HepG2 (cell line): ENCODE results near the gene TXNDC11. TPM values are rescaled to one million over a fixed set of nuclear protein-coding genes. Genes with fewer than 3 reads are reported as not detected.
A peak's percentile ranks its signal among the peaks of the same experiment; 100 is the strongest.

Experiments used
- ARID3A ChIP-seq: IDR thresholded peaks from 2 replicates; pipeline ENCODE4 v1.6.1; 2012; ENCODE audit warnings: low read depth, low read length, improper control_type of control experiment
- CAMTA2 ChIP-seq: sonication (generic); formaldehyde crosslinking; IDR thresholded peaks from 2 replicates; pipeline ENCODE4 v1.4.0; 2020; ENCODE audit warnings: mild to moderate bottlenecking, missing genetic modification reagents, borderline replicate concordance
- FIP1L1 ChIP-seq: fragments of 200-400 bp; formaldehyde crosslinking; IDR thresholded peaks from 2 replicates; pipeline ENCODE4 v1.6.1; 2018; ENCODE audit warnings: low read depth, mild to moderate bottlenecking, low read length, moderate library complexity, borderline replicate concordance; ENCODE audit not compliant: insufficient read depth
- HOXD1 ChIP-seq: sonication (generic); formaldehyde crosslinking; IDR thresholded peaks from 2 replicates; pipeline ENCODE4 v1.5.0; 2020; ENCODE audit warnings: missing genetic modification reagents
- JARID2 ChIP-seq: sonication (generic); formaldehyde crosslinking; IDR thresholded peaks from 2 replicates; pipeline ENCODE4 v1.8.1; 2023; ENCODE audit warnings: missing genetic modification reagents, inconsistent platforms; ENCODE audit not compliant: insufficient replicate concordance
- KMT2A ChIP-seq: sonication (generic); formaldehyde crosslinking; IDR thresholded peaks from 2 replicates; pipeline ENCODE4 v1.4.0; 2020; ENCODE audit warnings: missing genetic modification reagents
- MTA3 ChIP-seq: sonication (generic); formaldehyde crosslinking; IDR thresholded peaks from 2 replicates; pipeline ENCODE4 v1.4.0; 2020; ENCODE audit warnings: missing genetic modification reagents
- NCOA2 ChIP-seq: sonication (generic); formaldehyde crosslinking; IDR thresholded peaks from 2 replicates; pipeline ENCODE4 v1.8.0; 2022; ENCODE audit warnings: inconsistent platforms
- NKX3-1 ChIP-seq: sonication (generic); formaldehyde crosslinking; IDR thresholded peaks from 2 replicates; pipeline ENCODE4 v1.5.0; 2020; ENCODE audit warnings: missing genetic modification reagents
- PHF20 ChIP-seq: sonication (generic); formaldehyde crosslinking; IDR thresholded peaks from 2 replicates; pipeline ENCODE4 v1.5.0; 2020; ENCODE audit warnings: mild to moderate bottlenecking, missing genetic modification reagents
- PRDM10 ChIP-seq: sonication (generic); formaldehyde crosslinking; IDR thresholded peaks from 2 replicates; pipeline ENCODE4 v1.4.0; 2020; ENCODE audit warnings: low read depth, missing genetic modification reagents
- REL ChIP-seq: sonication (generic); formaldehyde crosslinking; conservative IDR thresholded peaks from 2 replicates; pipeline ENCODE4 v1.8.0; 2022; ENCODE audit warnings: mild to moderate bottlenecking, missing genetic modification reagents, moderate library complexity
- SIX4 ChIP-seq: sonication (generic); formaldehyde crosslinking; IDR thresholded peaks from 2 replicates; pipeline ENCODE4 v1.4.0; 2020; ENCODE audit warnings: missing genetic modification reagents
- ZGPAT ChIP-seq: IDR thresholded peaks from 2 replicates; pipeline ENCODE4 v1.6.1; 2016; ENCODE audit warnings: mild to moderate bottlenecking
- ZIK1 ChIP-seq: sonication (generic); formaldehyde crosslinking; IDR thresholded peaks from 2 replicates; pipeline ENCODE4 v1.5.0; 2020; ENCODE audit warnings: mild to moderate bottlenecking, low read depth, missing genetic modification reagents, borderline replicate concordance
- ZKSCAN5 ChIP-seq: sonication (generic); formaldehyde crosslinking; IDR thresholded peaks from 2 replicates; pipeline ENCODE4 v1.5.1; 2020; ENCODE audit warnings: mild to moderate bottlenecking, missing genetic modification reagents
- ZNF20 ChIP-seq: sonication (generic); formaldehyde crosslinking; IDR thresholded peaks from 2 replicates; pipeline ENCODE4 v1.4.0; 2020; ENCODE audit warnings: mild to moderate bottlenecking, moderate library complexity, missing genetic modification reagents
- ZNF329 ChIP-seq: sonication (generic); formaldehyde crosslinking; IDR thresholded peaks from 2 replicates; pipeline ENCODE4 v1.9.0; 2021; ENCODE audit warnings: low read depth, mild to moderate bottlenecking, missing genetic modification reagents
- ZNF333 ChIP-seq: sonication (generic); formaldehyde crosslinking; IDR thresholded peaks from 2 replicates; pipeline ENCODE4 v1.4.0; 2020; ENCODE audit warnings: mild to moderate bottlenecking, missing genetic modification reagents, borderline replicate concordance
- ZNF776 ChIP-seq: sonication (generic); formaldehyde crosslinking; IDR thresholded peaks from 2 replicates; pipeline ENCODE4 v1.4.0; 2020; ENCODE audit warnings: mild to moderate bottlenecking, missing genetic modification reagents
- polyA plus RNA-seq, 8 experiments: library from polyadenylated mRNA; depleted of rRNA in 3 of 8; stranded (reverse) in 7 of 8; unstranded in 1 of 8; fragments of >200 nt; fragmentation: Illumina TruSeq in 4 of 8; extraction: Trizol in 4 of 8; gene quantifications; 2 replicates each; pipeline versions ENCODE4 v1.2.1 to v1.2.3, GENCODE V29; 2011 to 2016; ENCODE audit warnings: low read depth in 4 of 8, missing spikeins in 1 of 8, mixed read lengths in 1 of 8; ENCODE audit not compliant: insufficient read depth in 1 of 8
- total RNA-seq, 5 experiments: library from RNA; depleted of rRNA; stranded (reverse); fragments of >200 nt; fragmentation: Illumina TruSeq; extraction: Trizol; gene quantifications; 2 replicates each; pipeline ENCODE4 v1.2.3, GENCODE V29; 2016; ENCODE audit warnings: low read depth in 1 of 5
- TF ChIP-seq, protein P1 (sequence below): sonication (generic); formaldehyde crosslinking; IDR thresholded peaks from 2 replicates; pipeline ENCODE4 v1.4.0; 2020; ENCODE audit warnings: missing genetic modification reagents, borderline replicate concordance

The TXNDC11 gene
- total and polyA plus RNA-seq, 2 of the 13 experiments (the other 11 are each of a cell fraction or from before 2014, with no cell fraction given): 74.9 to 123 TPM

DNA sequence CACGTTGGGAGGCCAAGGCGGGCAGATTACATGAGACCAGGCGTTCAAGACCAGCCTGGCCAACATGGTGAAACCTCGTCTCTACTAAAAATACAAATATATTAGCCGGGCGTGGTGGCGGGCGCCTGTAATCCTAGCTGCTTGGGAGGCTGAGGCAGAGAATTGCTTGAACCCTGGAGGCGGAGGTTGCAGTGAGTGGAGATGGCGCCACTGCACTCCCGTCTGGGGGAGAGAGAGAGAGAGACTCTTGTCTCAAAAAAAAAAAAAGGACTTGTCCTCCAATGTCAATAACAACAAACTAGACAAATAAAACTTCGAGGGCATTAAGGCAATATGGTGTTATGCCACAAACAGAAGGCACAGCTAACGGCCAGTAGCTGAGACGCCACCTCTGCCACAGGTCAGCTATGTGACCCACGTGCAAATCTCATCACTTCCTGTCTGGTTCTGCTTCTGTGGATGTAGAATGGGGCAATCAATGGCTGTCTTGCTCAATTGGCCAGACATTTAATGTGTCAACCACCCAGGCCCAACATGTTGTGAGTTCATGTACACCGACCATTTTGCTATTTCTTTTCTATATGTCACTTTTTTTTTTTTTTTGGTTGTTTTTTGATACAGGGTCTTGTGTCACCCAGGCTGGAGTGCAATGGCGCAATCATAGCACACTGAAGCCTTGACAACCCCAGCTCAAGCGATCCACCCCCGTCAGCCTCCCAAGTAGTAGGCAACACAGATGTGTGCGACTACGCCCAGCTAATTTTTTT, 834 bp upstream of the TXNDC11 start (continued):
- TF ChIP-seq, protein P1, sequence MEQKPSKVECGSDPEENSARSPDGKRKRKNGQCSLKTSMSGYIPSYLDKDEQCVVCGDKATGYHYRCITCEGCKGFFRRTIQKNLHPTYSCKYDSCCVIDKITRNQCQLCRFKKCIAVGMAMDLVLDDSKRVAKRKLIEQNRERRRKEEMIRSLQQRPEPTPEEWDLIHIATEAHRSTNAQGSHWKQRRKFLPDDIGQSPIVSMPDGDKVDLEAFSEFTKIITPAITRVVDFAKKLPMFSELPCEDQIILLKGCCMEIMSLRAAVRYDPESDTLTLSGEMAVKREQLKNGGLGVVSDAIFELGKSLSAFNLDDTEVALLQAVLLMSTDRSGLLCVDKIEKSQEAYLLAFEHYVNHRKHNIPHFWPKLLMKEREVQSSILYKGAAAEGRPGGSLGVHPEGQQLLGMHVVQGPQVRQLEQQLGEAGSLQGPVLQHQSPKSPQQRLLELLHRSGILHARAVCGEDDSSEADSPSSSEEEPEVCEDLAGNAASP (CRISPR knock-in tag): peak; percentile 53; the same call in 1 of the 2 replicates
- peak; percentile 67 for TF ChIP-seq ARID3A
- 0 out of 2 replicates have a peak, but pooled peaks have one; percentile 48 for TF ChIP-seq ZNF776 (CRISPR knock-in tag)
- TF ChIP-seq NKX3-1: peak; percentile 53; the same call in 1 of the 2 replicates
- TF ChIP-seq FIP1L1: peak; percentile 54; the same call in 1 of the 2 replicates
- TF ChIP-seq ZKSCAN5 (CRISPR knock-in tag): no peak
- peak; percentile 74; the same call in 1 of the 2 replicates for TF ChIP-seq NCOA2
- TF ChIP-seq ZGPAT: peak; percentile 21; the same call in 1 of the 2 replicates
- TF ChIP-seq HOXD1 (CRISPR knock-in tag): 0 out of 2 replicates have a peak, but pooled peaks have one; percentile 15
- no peak for TF ChIP-seq ZNF329 (CRISPR knock-in tag)
- TF ChIP-seq JARID2 (CRISPR knock-in tag): no peak
- peak; percentile 65; the same call in 1 of the 2 replicates for TF ChIP-seq ZNF20 (CRISPR knock-in tag)
- no peak; the same call in 1 of the 2 replicates for TF ChIP-seq REL (CRISPR knock-in tag)
- no peak for TF ChIP-seq ZIK1 (CRISPR knock-in tag)
- peak; percentile 70; the same call in 1 of the 2 replicates for TF ChIP-seq KMT2A (CRISPR knock-in tag)
- TF ChIP-seq PHF20 (CRISPR knock-in tag): peak; percentile 47; the same call in 1 of the 2 replicates
- TF ChIP-seq ZNF333: no peak
- TF ChIP-seq SIX4: peak; percentile 64
- TF ChIP-seq PRDM10 (CRISPR knock-in tag): 0 out of 2 replicates have a peak, but pooled peaks have one; percentile 49
- TF ChIP-seq CAMTA2 (CRISPR knock-in tag): no peak
- TF ChIP-seq MTA3 (CRISPR knock-in tag): no peak
